Peyer's patch (tissue), 4 donors: ENCODE measurements around the gene SIK2.

Source experiments
- POLR2A ChIP-seq, 2 donors: fragments of 450-650 bp; IDR thresholded peaks; one replicate each; pipeline ENCODE4 v1.5.1; 2017; ENCODE audit warnings: antibody characterized with exemption in 2 of 2, mild to moderate bottlenecking in 2 of 2, moderate library complexity in 2 of 2
- TF ChIP-seq, protein P1 (sequence below), 6 experiments: fragments of 450-650 bp in 4 of 6; fragments of 200-600 bp in 2 of 6; sonication (generic) in 1 of 6; IDR thresholded peaks; one replicate each; pipeline ENCODE4 v1.5.1; 2017 to 2019; ENCODE audit warnings: antibody characterized with exemption in 6 of 6, mild to moderate bottlenecking in 3 of 6, moderate library complexity in 1 of 6

GRCh38 chr11:111691741-111692140 is 89.5 kb downstream of the SIK2 start:
- TF ChIP-seq, protein P1, sequence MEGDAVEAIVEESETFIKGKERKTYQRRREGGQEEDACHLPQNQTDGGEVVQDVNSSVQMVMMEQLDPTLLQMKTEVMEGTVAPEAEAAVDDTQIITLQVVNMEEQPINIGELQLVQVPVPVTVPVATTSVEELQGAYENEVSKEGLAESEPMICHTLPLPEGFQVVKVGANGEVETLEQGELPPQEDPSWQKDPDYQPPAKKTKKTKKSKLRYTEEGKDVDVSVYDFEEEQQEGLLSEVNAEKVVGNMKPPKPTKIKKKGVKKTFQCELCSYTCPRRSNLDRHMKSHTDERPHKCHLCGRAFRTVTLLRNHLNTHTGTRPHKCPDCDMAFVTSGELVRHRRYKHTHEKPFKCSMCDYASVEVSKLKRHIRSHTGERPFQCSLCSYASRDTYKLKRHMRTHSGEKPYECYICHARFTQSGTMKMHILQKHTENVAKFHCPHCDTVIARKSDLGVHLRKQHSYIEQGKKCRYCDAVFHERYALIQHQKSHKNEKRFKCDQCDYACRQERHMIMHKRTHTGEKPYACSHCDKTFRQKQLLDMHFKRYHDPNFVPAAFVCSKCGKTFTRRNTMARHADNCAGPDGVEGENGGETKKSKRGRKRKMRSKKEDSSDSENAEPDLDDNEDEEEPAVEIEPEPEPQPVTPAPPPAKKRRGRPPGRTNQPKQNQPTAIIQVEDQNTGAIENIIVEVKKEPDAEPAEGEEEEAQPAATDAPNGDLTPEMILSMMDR (IDR thresholded peaks at IDR 0.05): no peak
- no peak for TF ChIP-seq POLR2A (IDR thresholded peaks at IDR 0.05)
